SK-N-SH (cell line): Measurements from ENCODE around the gene IGFBPL1. TPM values are rescaled to one million over a fixed set of nuclear protein-coding genes. Genes with fewer than 3 reads are reported as not detected.

Experiments
- CTCF ChIA-PET: fragments of 300-600, 350-600 bp; formaldehyde crosslinking; extraction: SDS; loops from one replicate; lab custom pipeline; 2021; lab: Yijun Ruan, JAX
- POLR2A ChIA-PET: fragments of 350-600 bp; sonication (Branson Sonifier 250); formaldehyde crosslinking; extraction: SDS; loops from one replicate; lab custom pipeline; 2020; ENCODE audit warnings: antibody characterized with exemption, inconsistent platforms; lab: Yijun Ruan, JAX
- DNase-seq: peaks from one replicate; pipeline ENCODE4 v3.0.0; 2012
- H2AFZ ChIP-seq: fragments of 200-600 bp; sonication (generic); 2 replicates; pipeline ENCODE4 v1.8.1; 2016; ENCODE audit warnings: antibody characterized with exemption, mild to moderate bottlenecking, low read depth
- H3F3A ChIP-seq: fragments of 200-600 bp; sonication (generic); replicated peaks from 2 replicates; pipeline ENCODE3; 2016; ENCODE audit warnings: antibody characterized with exemption, mild to moderate bottlenecking; ENCODE audit not compliant: insufficient read depth
- H3K27ac ChIP-seq, 2 experiments: fragments of 200-500 bp in 1 of 2; fragments of 200-600 bp in 1 of 2; sonication (Bioruptor generic) in 1 of 2; sonication (generic), shearing (Covaris generic) in 1 of 2; 2 replicates each; pipeline versions ENCODE4 v1.5.1 to v1.6.1; 2014 to 2016; ENCODE audit warnings: low read depth in 2 of 2, inconsistent platforms in 1 of 2, low read length in 1 of 2, mild to moderate bottlenecking in 1 of 2, mixed read lengths in 1 of 2
- H3K27me3 ChIP-seq: fragments of 200-600 bp; sonication (generic), shearing (Covaris generic); 2 replicates; pipeline ENCODE4 v1.6.1; 2016; ENCODE audit warnings: mixed run types; ENCODE audit not compliant: insufficient read depth
- H3K36me3 ChIP-seq, 2 experiments: fragments of 200-500 bp in 1 of 2; fragments of 200-600 bp in 1 of 2; sonication (Bioruptor generic) in 1 of 2; sonication (generic) in 1 of 2; replicated peaks in 1 of 2; 2 replicates each; pipeline versions ENCODE3 to v1.5.1; 2014 to 2016; ENCODE audit warnings: low read length in 1 of 2, mild to moderate bottlenecking in 1 of 2; ENCODE audit not compliant: insufficient read depth in 2 of 2, control insufficient read depth in 1 of 2
- H3K4me1 ChIP-seq, 2 experiments: fragments of 200-500 bp in 1 of 2; fragments of 200-600 bp in 1 of 2; sonication (Bioruptor generic) in 1 of 2; sonication (generic), shearing (Covaris generic) in 1 of 2; 2 replicates each; pipeline versions ENCODE4 v1.5.1 to v1.6.1; 2014 to 2016; ENCODE audit warnings: low read depth in 1 of 2, low read length in 1 of 2, mixed run types in 1 of 2; ENCODE audit not compliant: insufficient read depth in 2 of 2, control insufficient read depth in 1 of 2
- H3K4me2 ChIP-seq: fragments of 200-600 bp; sonication (generic), shearing (Covaris generic); 2 replicates; pipeline ENCODE4 v1.6.1; 2017; ENCODE audit warnings: mixed run types
- H3K4me3 ChIP-seq, 2 experiments: fragments of 200-500 bp in 1 of 2; fragments of 200-600 bp in 1 of 2; sonication (Bioruptor generic) in 1 of 2; sonication (generic), shearing (Covaris generic) in 1 of 2; 2 replicates each; pipeline versions ENCODE4 v1.5.1 to v1.8.1; 2014 to 2016; ENCODE audit warnings: low read depth in 2 of 2, inconsistent platforms in 1 of 2, low read length in 1 of 2, mild to moderate bottlenecking in 1 of 2, mixed read lengths in 1 of 2, moderate library complexity in 1 of 2
- H3K79me2 ChIP-seq: fragments of 200-600 bp; sonication (generic); 2 replicates; pipeline ENCODE4 v1.8.1; 2017; ENCODE audit warnings: mild to moderate bottlenecking; ENCODE audit not compliant: insufficient read depth
- H3K9ac ChIP-seq: fragments of 200-600 bp; sonication (generic); 2 replicates; pipeline ENCODE4 v1.6.1; 2017; ENCODE audit warnings: mixed run types
- H3K9me2 ChIP-seq: fragments of 200-600 bp; sonication (generic); 2 replicates; pipeline ENCODE4 v1.6.1; 2017; ENCODE audit warnings: mixed run types
- H3K9me3 ChIP-seq: fragments of 200-600 bp; sonication (generic); 2 replicates; pipeline ENCODE4 v1.6.1; 2017; ENCODE audit warnings: mixed run types, mild to moderate bottlenecking, moderate library complexity
- H4K20me1 ChIP-seq: fragments of 200-600 bp; sonication (generic); 2 replicates; pipeline ENCODE4 v1.6.1; 2017; ENCODE audit warnings: mild to moderate bottlenecking, mixed run types; ENCODE audit not compliant: insufficient read depth
- ELF1 ChIP-seq: IDR thresholded peaks from 2 replicates; pipeline ENCODE4 v1.4.0; 2012
- EP300 ChIP-seq, 2 experiments: IDR thresholded peaks; 2 replicates each; pipeline versions ENCODE4 v1.4.0 to v1.6.1; 2012; ENCODE audit warnings: borderline replicate concordance in 1 of 2, low read depth in 1 of 2, low read length in 1 of 2
- EZH2phosphoT487 ChIP-seq: fragments of 200-600 bp; sonication (generic); IDR thresholded peaks from 2 replicates; pipeline ENCODE4 v1.6.1; 2017; ENCODE audit warnings: low read depth, mixed run types, mild to moderate bottlenecking, antibody characterized with exemption, moderate library complexity, borderline replicate concordance
- FOXJ3 ChIP-seq: sonication (generic); formaldehyde crosslinking; IDR thresholded peaks from 2 replicates; pipeline ENCODE4 v1.5.1; 2020; ENCODE audit warnings: mild to moderate bottlenecking, missing genetic modification reagents
- GABPA ChIP-seq: IDR thresholded peaks from 2 replicates; pipeline ENCODE4 v1.4.0; 2012; ENCODE audit warnings: low read depth, mild to moderate bottlenecking
- GATA2 ChIP-seq: sonication (generic); formaldehyde crosslinking; IDR thresholded peaks from 2 replicates; pipeline ENCODE4 v1.5.0; 2020; ENCODE audit warnings: mild to moderate bottlenecking, missing genetic modification reagents
- MAX ChIP-seq: IDR thresholded peaks from 2 replicates; pipeline ENCODE4 v1.4.0; 2012; ENCODE audit warnings: low read depth
- MEF2A ChIP-seq: IDR thresholded peaks from 2 replicates; pipeline ENCODE4 v1.4.0; 2012; ENCODE audit warnings: low read depth, borderline replicate concordance
- MXI1 ChIP-seq: IDR thresholded peaks from 2 replicates; pipeline ENCODE4 v1.6.1; 2012; ENCODE audit warnings: mild to moderate bottlenecking, low read depth, low read length, improper control_type of control experiment
- NRF1 ChIP-seq: IDR thresholded peaks from 2 replicates; pipeline ENCODE4 v1.6.1; 2012; ENCODE audit warnings: low read depth, mild to moderate bottlenecking, low read length
- PBX3 ChIP-seq: IDR thresholded peaks from 2 replicates; pipeline ENCODE4; 2012
- RAD21 ChIP-seq: IDR thresholded peaks from 2 replicates; pipeline ENCODE4 v1.6.1; 2012; ENCODE audit warnings: mild to moderate bottlenecking, low read length
- RCOR1 ChIP-seq: fragments of 150-350 bp; IDR thresholded peaks from 2 replicates; pipeline ENCODE4 v1.6.1; 2017; ENCODE audit warnings: antibody characterized with exemption, low read length
- REST ChIP-seq: IDR thresholded peaks from 2 replicates; pipeline ENCODE4 v1.6.1; 2012; ENCODE audit warnings: mild to moderate bottlenecking, low read depth, low read length, moderate library complexity
- RFX5 ChIP-seq: IDR thresholded peaks from 2 replicates; pipeline ENCODE4 v1.6.1; 2012; ENCODE audit warnings: mild to moderate bottlenecking, improper control_type of control experiment, low read length
- RXRA ChIP-seq: IDR thresholded peaks from 2 replicates; pipeline ENCODE4 v1.4.0; 2012; ENCODE audit warnings: low read depth, mild to moderate bottlenecking, borderline replicate concordance
- SIN3A ChIP-seq: IDR thresholded peaks from 2 replicates; pipeline ENCODE4 v1.6.1; 2012; ENCODE audit warnings: low read depth, mild to moderate bottlenecking, low read length, moderate library complexity, borderline replicate concordance
- SMC3 ChIP-seq: IDR thresholded peaks from 2 replicates; pipeline ENCODE4 v1.6.1; 2012; ENCODE audit warnings: low read depth, low read length, improper control_type of control experiment
- TAF1 ChIP-seq: IDR thresholded peaks from 2 replicates; pipeline ENCODE4 v1.6.1; 2012; ENCODE audit warnings: low read depth, mild to moderate bottlenecking, low read length, moderate library complexity, borderline replicate concordance
- TEAD4 ChIP-seq: IDR thresholded peaks from 2 replicates; pipeline ENCODE4 v1.4.0; 2012; ENCODE audit warnings: mild to moderate bottlenecking, borderline replicate concordance; ENCODE audit not compliant: insufficient read depth
- YY1 ChIP-seq: IDR thresholded peaks from 2 replicates; pipeline ENCODE4 v1.4.0; 2012; ENCODE audit warnings: low read depth, mild to moderate bottlenecking
- ZBTB33 ChIP-seq: IDR thresholded peaks from 2 replicates; pipeline ENCODE4 v1.4.0; 2012; ENCODE audit warnings: low read depth, borderline replicate concordance
- WGBS: methylation state at CpG from one replicate; pipeline ENCODE4 v1.1.6; 2017; ENCODE audit warnings: low lambda C conversion rate; 5-methylcytosine and 5-hydroxymethylcytosine counted together
- polyA plus RNA-seq, 3 experiments: library from polyadenylated mRNA; depleted of rRNA; stranded (reverse); fragments of >200 nt; gene quantifications; 2 replicates each; pipeline ENCODE4 v1.2.3, GENCODE V29; 2012

Gene IGFBPL1
- polyA plus RNA-seq, 1 of the 3 experiments (the other 2 are of a cell fraction), result 0.41 TPM

GRCh38 chr9:38416461-38416860 is 7.8 kb downstream of the IGFBPL1 start:
- ChIA-PET POLR2A (no interaction called here), CTCF (interaction anchor here (0.6 to 10.2 kb wide), 16 partner anchors 8 to 543 kb away, joined by 3 to 93 read pairs (median 4); partner anchors contain the start of gene ALDH1B1)
- Histone ChIP-seq H3K4me1 (peaks cover 0 to 50% of the 10 kb centered on the region in 2 experiments; a peak in 1 of 4 replicates), H4K20me1 (no peaks in the 10 kb centered on the region), H3K27me3 (peaks cover 11% of the 10 kb centered on the region), H2AFZ (no peak overlapping the region), H3F3A (no peaks in the 10 kb centered on the region), H3K4me2 (no peak overlapping the region), H3K27ac (no peak overlapping the region), H3K4me3 (no peak overlapping the region), H3K9me2 (no peaks in the 10 kb centered on the region), H3K79me2 (no peaks in the 10 kb centered on the region), H3K9me3 (no peaks in the 10 kb centered on the region), H3K36me3 (peaks cover 0 to 3% of the 10 kb centered on the region in 2 experiments), H3K9ac (no peak overlapping the region)
- WGBS, result 24% methylated on average over 4 of the region's 4 CpGs
- TF ChIP-seq RCOR1, result no peak
- no peak for TF ChIP-seq EP300 (IDR thresholded peaks at IDR 0.05; ENCODE audit: borderline replicate concordance in 1 of 2, low read depth in 1 of 2, low read length in 1 of 2)
- no peak for TF ChIP-seq RXRA
- TF ChIP-seq GATA2 (CRISPR knock-in tag), result no peak
- no peak for TF ChIP-seq FOXJ3 (CRISPR knock-in tag)
- no peak for TF ChIP-seq MAX
- no peak for TF ChIP-seq SMC3
- no peak for TF ChIP-seq ELF1
- no peak for DNase-seq

GRCh38 chr9:38415856-38416255 is 8.4 kb downstream of the IGFBPL1 start:
- no peak overlapping the region for H3K9ac ChIP-seq
- peaks cover 0 to 44% of the 10 kb centered on the region in 2 experiments; a peak in 1 of 4 replicates for H3K4me1 ChIP-seq
- no peaks in the 10 kb centered on the region for H4K20me1 ChIP-seq
- no peaks in the 10 kb centered on the region for H3K9me3 ChIP-seq
- TF ChIP-seq ZBTB33, result no peak
- TF ChIP-seq TEAD4, result no peak
- no peak for TF ChIP-seq RCOR1
- no peak for TF ChIP-seq RAD21
- no peak for TF ChIP-seq SIN3A
- no peak for TF ChIP-seq FOXJ3 (CRISPR knock-in tag)
- no peak for TF ChIP-seq MXI1
- TF ChIP-seq ELF1, result no peak
- no peak for TF ChIP-seq REST
- no peak for TF ChIP-seq TAF1
- TF ChIP-seq GABPA, result no peak
- no peak for TF ChIP-seq PBX3
- no peak for TF ChIP-seq RFX5
- TF ChIP-seq NRF1, result no peak
- no peak for TF ChIP-seq YY1
- no peak for TF ChIP-seq EZH2phosphoT487
- no peak for TF ChIP-seq MEF2A
- no peaks in the 10 kb centered on the region for H3F3A ChIP-seq
- ChIA-PET POLR2A (no interaction called here), CTCF (interaction anchor here (0.9 to 10.2 kb wide), 4 partner anchors 10 to 52 kb away, joined by 3 to 93 read pairs (median 29); no protein-coding TSS in a partner anchor)
- no peak overlapping the region for H2AFZ ChIP-seq
- H3K79me2 ChIP-seq, result no peaks in the 10 kb centered on the region
- 76% methylated on average over 8 of the region's 8 CpGs for WGBS
- H3K4me2 ChIP-seq, result no peak overlapping the region
- no peak overlapping the region for H3K4me3 ChIP-seq
- DNase-seq, result no peak
- peaks cover 0 to 3% of the 10 kb centered on the region in 2 experiments for H3K36me3 ChIP-seq
- H3K27ac ChIP-seq, result no peak overlapping the region; a peak in 1 of 4 replicates
- H3K27me3 ChIP-seq, result peaks cover 17% of the 10 kb centered on the region
- no peaks in the 10 kb centered on the region for H3K9me2 ChIP-seq
